ENCODE results near the gene TSPEAR. TPM values are rescaled to one million over a fixed set of nuclear protein-coding genes. Genes with fewer than 3 reads are reported as not detected.

Gene TSPEAR
- total RNA-seq, 2 experiments from 2014 or later, result not detected

- no peaks in the 10 kb centered on the region for H3K36me3 Mint-ChIP-seq (ENCODE audit: low read depth)
- intact Hi-C loops (cut with micrococcal nuclease), result no loop called here
- no peak for DNase-seq
- no peak for TF ChIP-seq CTCF (IDR thresholded peaks at IDR 0.05)
- no peaks in the 10 kb centered on the region for H3K4me1 Mint-ChIP-seq (ENCODE audit: low read depth)
- no peaks in the 10 kb centered on the region for H3K27me3 Mint-ChIP-seq
- ChIA-PET CTCF (no interaction called here), POLR2A (no interaction called here)
- no peak overlapping the region for H3K27ac Mint-ChIP-seq
- H3K4me3 Mint-ChIP-seq, result no peak overlapping the region
- H3K9me3 Mint-ChIP-seq, result no peaks in the 10 kb centered on the region
- ATAC-seq, result no peak
Observed at GRCh38 chr21:44466351-44466954, 244.9 kb downstream of the TSPEAR start.

- TF ChIP-seq CTCF (IDR thresholded peaks at IDR 0.05), result no peak
- ChIA-PET POLR2A (no interaction called here), CTCF (no interaction called here)
- ATAC-seq, result no peak
- H3K4me3 Mint-ChIP-seq, result no peak overlapping the region
- H3K27ac Mint-ChIP-seq, result no peak overlapping the region
- DNase-seq, result no peak
- intact Hi-C loops (cut with micrococcal nuclease), result no loop called here
- no peaks in the 10 kb centered on the region for H3K27me3 Mint-ChIP-seq
- H3K36me3 Mint-ChIP-seq (ENCODE audit: low read depth), result no peaks in the 10 kb centered on the region
- no peaks in the 10 kb centered on the region for H3K9me3 Mint-ChIP-seq
- no peaks in the 10 kb centered on the region for H3K4me1 Mint-ChIP-seq (ENCODE audit: low read depth)
Observed at GRCh38 chr21:44464351-44464750, 247.0 kb downstream of the TSPEAR start.

GRCh38 chr21:44463724-44464123 is 247.6 kb downstream of the TSPEAR start:
- ChIA-PET POLR2A (interaction anchor here (1.3 kb wide), 1 partner anchor 46 kb away, joined by 3 read pairs; no protein-coding TSS in a partner anchor), CTCF (no interaction called here)
- ATAC-seq, result no peak
- no peaks in the 10 kb centered on the region for H3K4me1 Mint-ChIP-seq (ENCODE audit: low read depth)
- H3K27me3 Mint-ChIP-seq, result no peaks in the 10 kb centered on the region
- DNase-seq, result no peak
- no peaks in the 10 kb centered on the region for H3K36me3 Mint-ChIP-seq (ENCODE audit: low read depth)
- intact Hi-C loops (cut with micrococcal nuclease), result no loop called here
- no peak overlapping the region for H3K27ac Mint-ChIP-seq
- no peak for TF ChIP-seq CTCF (IDR thresholded peaks at IDR 0.05)
- no peak overlapping the region for H3K4me3 Mint-ChIP-seq
- H3K9me3 Mint-ChIP-seq, result no peaks in the 10 kb centered on the region

GRCh38 chr21:44462834-44463200 is 248.6 kb downstream of the TSPEAR start:
- no peak for DNase-seq
- no peaks in the 10 kb centered on the region for H3K9me3 Mint-ChIP-seq
- no peak for ATAC-seq
- ChIA-PET CTCF (no interaction called here), POLR2A (interaction anchor here (1.3 kb wide), 1 partner anchor 47 kb away, joined by 3 read pairs; no protein-coding TSS in a partner anchor)
- no peaks in the 10 kb centered on the region for H3K36me3 Mint-ChIP-seq (ENCODE audit: low read depth)
- H3K27me3 Mint-ChIP-seq, result no peaks in the 10 kb centered on the region
- H3K27ac Mint-ChIP-seq, result no peak overlapping the region
- intact Hi-C loops (cut with micrococcal nuclease), result no loop called here
- H3K4me3 Mint-ChIP-seq, result no peak overlapping the region
- no peaks in the 10 kb centered on the region for H3K4me1 Mint-ChIP-seq (ENCODE audit: low read depth)
- TF ChIP-seq CTCF (IDR thresholded peaks at IDR 0.05), result no peak

GRCh38 chr21:44462086-44462833 is 249.1 kb downstream of the TSPEAR start:
- no peaks in the 10 kb centered on the region for H3K9me3 Mint-ChIP-seq
- H3K4me3 Mint-ChIP-seq, result no peak overlapping the region
- intact Hi-C loops (cut with micrococcal nuclease), result no loop called here
- no peak overlapping the region for H3K27ac Mint-ChIP-seq
- TF ChIP-seq CTCF (IDR thresholded peaks at IDR 0.05), result no peak
- no peaks in the 10 kb centered on the region for H3K4me1 Mint-ChIP-seq (ENCODE audit: low read depth)
- H3K27me3 Mint-ChIP-seq, result no peaks in the 10 kb centered on the region
- ChIA-PET POLR2A (interaction anchor here (1.3 kb wide), 1 partner anchor 48 kb away, joined by 3 read pairs; no protein-coding TSS in a partner anchor), CTCF (interaction anchor here (1.3 kb wide), 1 partner anchor 25 kb away, joined by 3 read pairs; no protein-coding TSS in a partner anchor)
- H3K36me3 Mint-ChIP-seq (ENCODE audit: low read depth), result no peaks in the 10 kb centered on the region
- ATAC-seq (no peak), DNase-seq (no peak)
